ENCODE data around the gene MRPL14.

- no peak for TF ChIP-seq POLR2AphosphoS5 (IDR thresholded peaks at IDR 0.05; ENCODE audit: low read depth, low read length)
- no peak for TF ChIP-seq FOSL1 (IDR thresholded peaks at IDR 0.05; ENCODE audit: low read depth)
- TF ChIP-seq ZBTB33 (IDR thresholded peaks at IDR 0.05; ENCODE audit: extremely low read depth, insufficient replicate concordance, low read length) = no peak
- TF ChIP-seq POLR2A (IDR thresholded peaks at IDR 0.05; ENCODE audit: borderline replicate concordance, extremely low read depth, insufficient read depth, insufficient read length) = no peak
- no peak for TF ChIP-seq EZH2phosphoT487 (IDR thresholded peaks at IDR 0.05; ENCODE audit: borderline replicate concordance)
- TF ChIP-seq, protein P1, sequence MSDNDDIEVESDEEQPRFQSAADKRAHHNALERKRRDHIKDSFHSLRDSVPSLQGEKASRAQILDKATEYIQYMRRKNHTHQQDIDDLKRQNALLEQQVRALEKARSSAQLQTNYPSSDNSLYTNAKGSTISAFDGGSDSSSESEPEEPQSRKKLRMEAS (IDR thresholded peaks at IDR 0.05) = no peak
- TF ChIP-seq CTCF (IDR thresholded peaks at IDR 0.05 in 2 of 3, conservative IDR thresholded peaks at IDR 0.05 in 1 of 3; ENCODE audit: borderline replicate concordance in 1 of 3, insufficient read depth in 1 of 3, low read depth in 2 of 3, low read length in 2 of 3) = no peak
- TF ChIP-seq ELF1 (IDR thresholded peaks at IDR 0.05; ENCODE audit: borderline replicate concordance, low read depth) = no peak
- no peak for TF ChIP-seq YY1 (IDR thresholded peaks at IDR 0.05; ENCODE audit: extremely low read depth, insufficient replicate concordance, low read depth, low read length)
Observed at GRCh38 chr6:44085219-44085618, 42.0 kb downstream of the MRPL14 start.

All from HCT116 (cell line).